ENCODE measurements around the gene RESP18.

DNA sequence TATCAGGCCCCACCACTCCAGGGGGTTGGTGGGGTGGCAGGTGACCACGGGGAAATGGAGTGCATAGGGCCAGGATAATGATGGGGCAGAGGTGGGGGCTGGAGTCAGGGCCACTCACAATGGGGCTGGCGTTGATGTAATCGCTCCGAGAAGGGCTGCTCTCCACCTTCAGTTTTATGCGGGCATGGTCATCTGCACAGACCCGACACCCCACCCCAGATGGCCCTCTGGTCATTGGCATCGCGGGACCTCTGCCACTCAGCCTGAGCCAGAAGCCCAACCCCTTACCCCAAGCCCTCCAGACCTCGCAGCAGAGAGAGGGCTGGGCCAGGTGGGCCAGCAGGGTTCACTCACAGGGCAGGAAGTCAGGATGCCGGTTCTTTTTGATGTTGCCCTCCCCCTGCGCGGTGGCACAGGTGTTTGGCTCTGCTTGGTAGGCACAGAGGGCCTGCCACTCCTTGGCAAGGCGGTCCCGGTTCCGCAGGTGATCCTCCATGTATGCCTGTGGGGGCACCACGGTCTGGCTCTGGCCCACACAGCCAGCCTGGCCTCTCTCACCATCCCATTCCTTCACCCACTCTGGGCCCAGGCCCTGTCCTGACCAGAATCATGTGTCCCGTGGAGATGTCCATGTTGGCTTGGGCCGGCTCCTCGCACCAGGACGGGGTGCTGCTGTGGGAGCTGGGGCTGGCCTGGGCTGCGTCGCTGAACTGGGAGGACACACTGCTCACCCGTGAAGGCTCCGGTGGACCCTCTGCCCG, 35.7 kb downstream of the RESP18 start:
- TF ChIP-seq, protein P1, sequence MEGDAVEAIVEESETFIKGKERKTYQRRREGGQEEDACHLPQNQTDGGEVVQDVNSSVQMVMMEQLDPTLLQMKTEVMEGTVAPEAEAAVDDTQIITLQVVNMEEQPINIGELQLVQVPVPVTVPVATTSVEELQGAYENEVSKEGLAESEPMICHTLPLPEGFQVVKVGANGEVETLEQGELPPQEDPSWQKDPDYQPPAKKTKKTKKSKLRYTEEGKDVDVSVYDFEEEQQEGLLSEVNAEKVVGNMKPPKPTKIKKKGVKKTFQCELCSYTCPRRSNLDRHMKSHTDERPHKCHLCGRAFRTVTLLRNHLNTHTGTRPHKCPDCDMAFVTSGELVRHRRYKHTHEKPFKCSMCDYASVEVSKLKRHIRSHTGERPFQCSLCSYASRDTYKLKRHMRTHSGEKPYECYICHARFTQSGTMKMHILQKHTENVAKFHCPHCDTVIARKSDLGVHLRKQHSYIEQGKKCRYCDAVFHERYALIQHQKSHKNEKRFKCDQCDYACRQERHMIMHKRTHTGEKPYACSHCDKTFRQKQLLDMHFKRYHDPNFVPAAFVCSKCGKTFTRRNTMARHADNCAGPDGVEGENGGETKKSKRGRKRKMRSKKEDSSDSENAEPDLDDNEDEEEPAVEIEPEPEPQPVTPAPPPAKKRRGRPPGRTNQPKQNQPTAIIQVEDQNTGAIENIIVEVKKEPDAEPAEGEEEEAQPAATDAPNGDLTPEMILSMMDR (tag by site-specific recombination; IDR thresholded peaks at IDR 0.05), result no peak
- TF ChIP-seq, protein P2, sequence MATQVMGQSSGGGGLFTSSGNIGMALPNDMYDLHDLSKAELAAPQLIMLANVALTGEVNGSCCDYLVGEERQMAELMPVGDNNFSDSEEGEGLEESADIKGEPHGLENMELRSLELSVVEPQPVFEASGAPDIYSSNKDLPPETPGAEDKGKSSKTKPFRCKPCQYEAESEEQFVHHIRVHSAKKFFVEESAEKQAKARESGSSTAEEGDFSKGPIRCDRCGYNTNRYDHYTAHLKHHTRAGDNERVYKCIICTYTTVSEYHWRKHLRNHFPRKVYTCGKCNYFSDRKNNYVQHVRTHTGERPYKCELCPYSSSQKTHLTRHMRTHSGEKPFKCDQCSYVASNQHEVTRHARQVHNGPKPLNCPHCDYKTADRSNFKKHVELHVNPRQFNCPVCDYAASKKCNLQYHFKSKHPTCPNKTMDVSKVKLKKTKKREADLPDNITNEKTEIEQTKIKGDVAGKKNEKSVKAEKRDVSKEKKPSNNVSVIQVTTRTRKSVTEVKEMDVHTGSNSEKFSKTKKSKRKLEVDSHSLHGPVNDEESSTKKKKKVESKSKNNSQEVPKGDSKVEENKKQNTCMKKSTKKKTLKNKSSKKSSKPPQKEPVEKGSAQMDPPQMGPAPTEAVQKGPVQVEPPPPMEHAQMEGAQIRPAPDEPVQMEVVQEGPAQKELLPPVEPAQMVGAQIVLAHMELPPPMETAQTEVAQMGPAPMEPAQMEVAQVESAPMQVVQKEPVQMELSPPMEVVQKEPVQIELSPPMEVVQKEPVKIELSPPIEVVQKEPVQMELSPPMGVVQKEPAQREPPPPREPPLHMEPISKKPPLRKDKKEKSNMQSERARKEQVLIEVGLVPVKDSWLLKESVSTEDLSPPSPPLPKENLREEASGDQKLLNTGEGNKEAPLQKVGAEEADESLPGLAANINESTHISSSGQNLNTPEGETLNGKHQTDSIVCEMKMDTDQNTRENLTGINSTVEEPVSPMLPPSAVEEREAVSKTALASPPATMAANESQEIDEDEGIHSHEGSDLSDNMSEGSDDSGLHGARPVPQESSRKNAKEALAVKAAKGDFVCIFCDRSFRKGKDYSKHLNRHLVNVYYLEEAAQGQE (tag by site-specific recombination; IDR thresholded peaks at IDR 0.05), result no peak
- TF ChIP-seq WT1 (tag by site-specific recombination; IDR thresholded peaks at IDR 0.05) (no peak), ZBTB21 (tag by site-specific recombination; IDR thresholded peaks at IDR 0.05) (no peak)
- TF ChIP-seq, protein P3, sequence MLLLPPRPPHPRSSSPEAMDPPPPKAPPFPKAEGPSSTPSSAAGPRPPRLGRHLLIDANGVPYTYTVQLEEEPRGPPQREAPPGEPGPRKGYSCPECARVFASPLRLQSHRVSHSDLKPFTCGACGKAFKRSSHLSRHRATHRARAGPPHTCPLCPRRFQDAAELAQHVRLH (tag by site-specific recombination; IDR thresholded peaks at IDR 0.05), result no peak

All from HEK293 (cell line).